Type B pancreatic cell (in vitro differentiated cells): ENCODE data around the gene RGS17. TPM values are rescaled to one million over a fixed set of nuclear protein-coding genes. Genes with fewer than 3 reads are reported as not detected.

ENCODE experiments used
- DNase-seq: peaks from one replicate; pipeline ENCODE4 v3.0.0; 2021; ENCODE audit warnings: mixed read lengths; ENCODE audit not compliant: unreplicated experiment; ENCODE audit errors: extremely low spot score
- H3K27ac Mint-ChIP-seq: 2 replicates; pipeline ENCODE4 v1.8.0; 2021; ENCODE audit warnings: mild to moderate bottlenecking, mixed read lengths
- H3K27me3 Mint-ChIP-seq: 2 replicates; pipeline ENCODE4 v1.8.0; 2021; ENCODE audit warnings: mixed read lengths
- H3K36me3 Mint-ChIP-seq: 2 replicates; pipeline ENCODE4 v1.8.0; 2021; ENCODE audit warnings: mixed read lengths
- H3K4me1 Mint-ChIP-seq: one replicate; pipeline ENCODE4 v1.8.0; 2021; ENCODE audit warnings: mixed read lengths; ENCODE audit not compliant: unreplicated experiment
- H3K4me3 Mint-ChIP-seq: 2 replicates; pipeline ENCODE4 v1.8.0; 2021; ENCODE audit warnings: mild to moderate bottlenecking, mixed read lengths
- H3K9me3 Mint-ChIP-seq: 2 replicates; pipeline ENCODE4 v1.8.0; 2021; ENCODE audit warnings: mixed read lengths
- total RNA-seq: library from RNA; stranded (reverse); gene quantifications from 2 replicates; pipeline ENCODE4 v1.2.1, GENCODE V29; 2021; ENCODE audit warnings: low replicate concordance
- TF ChIP-seq, protein P1 (sequence below): fragments of 200-600 bp; sonication (generic); conservative IDR thresholded peaks from 2 replicates; pipeline ENCODE4 v1.5.0; 2021; ENCODE audit warnings: antibody characterized with exemption, mild to moderate bottlenecking

Gene RGS17
- total RNA-seq, 1 donor from 2014 or later: 3.7 TPM

DNA sequence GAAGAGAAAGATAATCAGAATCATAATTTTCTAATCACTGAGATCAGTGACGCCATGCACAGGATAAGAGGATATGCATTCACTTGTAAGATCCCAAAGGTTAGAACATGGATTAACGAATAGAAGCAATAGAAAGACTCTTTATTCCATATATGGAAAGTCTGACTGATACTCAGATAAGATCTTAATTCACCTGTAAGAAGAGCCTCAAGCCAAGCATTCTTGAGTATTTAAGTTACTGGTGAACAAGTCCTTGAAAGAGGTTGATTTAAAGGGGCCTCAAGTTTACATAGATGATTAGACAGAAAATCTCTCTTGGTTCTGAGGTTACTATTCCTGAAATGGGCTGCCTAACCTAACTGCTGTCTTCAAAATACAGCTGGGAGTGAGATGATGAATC is 74.8 kb downstream of the RGS17 start:
- H3K36me3 Mint-ChIP-seq: no peaks in the 10 kb centered on the region

DNA sequence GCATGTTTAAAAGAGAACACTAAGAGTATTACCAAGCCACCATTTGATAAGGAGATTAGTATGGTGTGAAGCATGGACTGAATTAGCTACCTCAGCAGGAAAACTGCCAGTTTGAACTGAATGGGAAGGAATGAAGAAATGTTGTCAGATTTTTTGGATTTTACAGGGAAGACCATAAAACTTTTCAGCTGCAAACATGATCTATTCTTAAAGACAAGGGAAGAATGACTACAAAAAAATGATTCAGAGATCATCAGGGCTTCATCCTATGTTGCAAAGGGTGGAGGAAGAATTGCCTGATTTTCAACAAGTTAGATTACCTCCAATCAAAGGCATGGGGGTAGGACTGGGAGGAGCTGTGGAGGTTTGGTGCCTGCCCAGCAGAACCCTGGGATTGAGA is 79.3 kb downstream of the RGS17 start:
- H3K36me3 Mint-ChIP-seq: peaks cover 4% of the 10 kb centered on the region
- no peak overlapping the region for H3K4me3 Mint-ChIP-seq
- H3K27me3 Mint-ChIP-seq: no peaks in the 10 kb centered on the region
- TF ChIP-seq, protein P1, sequence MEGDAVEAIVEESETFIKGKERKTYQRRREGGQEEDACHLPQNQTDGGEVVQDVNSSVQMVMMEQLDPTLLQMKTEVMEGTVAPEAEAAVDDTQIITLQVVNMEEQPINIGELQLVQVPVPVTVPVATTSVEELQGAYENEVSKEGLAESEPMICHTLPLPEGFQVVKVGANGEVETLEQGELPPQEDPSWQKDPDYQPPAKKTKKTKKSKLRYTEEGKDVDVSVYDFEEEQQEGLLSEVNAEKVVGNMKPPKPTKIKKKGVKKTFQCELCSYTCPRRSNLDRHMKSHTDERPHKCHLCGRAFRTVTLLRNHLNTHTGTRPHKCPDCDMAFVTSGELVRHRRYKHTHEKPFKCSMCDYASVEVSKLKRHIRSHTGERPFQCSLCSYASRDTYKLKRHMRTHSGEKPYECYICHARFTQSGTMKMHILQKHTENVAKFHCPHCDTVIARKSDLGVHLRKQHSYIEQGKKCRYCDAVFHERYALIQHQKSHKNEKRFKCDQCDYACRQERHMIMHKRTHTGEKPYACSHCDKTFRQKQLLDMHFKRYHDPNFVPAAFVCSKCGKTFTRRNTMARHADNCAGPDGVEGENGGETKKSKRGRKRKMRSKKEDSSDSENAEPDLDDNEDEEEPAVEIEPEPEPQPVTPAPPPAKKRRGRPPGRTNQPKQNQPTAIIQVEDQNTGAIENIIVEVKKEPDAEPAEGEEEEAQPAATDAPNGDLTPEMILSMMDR: no peak
- no peak for DNase-seq
- no peak overlapping the region for H3K27ac Mint-ChIP-seq
- no peaks in the 10 kb centered on the region for H3K4me1 Mint-ChIP-seq
- H3K9me3 Mint-ChIP-seq: peaks cover 12% of the 10 kb centered on the region

More for the DNA sequence above, 74.8 kb downstream of the RGS17 start:
- no peak overlapping the region for H3K27ac Mint-ChIP-seq
- TF ChIP-seq, protein P1: no peak
- H3K27me3 Mint-ChIP-seq: no peaks in the 10 kb centered on the region
- DNase-seq: no peak
- H3K4me1 Mint-ChIP-seq: no peaks in the 10 kb centered on the region
- no peaks in the 10 kb centered on the region for H3K9me3 Mint-ChIP-seq
- H3K4me3 Mint-ChIP-seq: no peak overlapping the region

DNA sequence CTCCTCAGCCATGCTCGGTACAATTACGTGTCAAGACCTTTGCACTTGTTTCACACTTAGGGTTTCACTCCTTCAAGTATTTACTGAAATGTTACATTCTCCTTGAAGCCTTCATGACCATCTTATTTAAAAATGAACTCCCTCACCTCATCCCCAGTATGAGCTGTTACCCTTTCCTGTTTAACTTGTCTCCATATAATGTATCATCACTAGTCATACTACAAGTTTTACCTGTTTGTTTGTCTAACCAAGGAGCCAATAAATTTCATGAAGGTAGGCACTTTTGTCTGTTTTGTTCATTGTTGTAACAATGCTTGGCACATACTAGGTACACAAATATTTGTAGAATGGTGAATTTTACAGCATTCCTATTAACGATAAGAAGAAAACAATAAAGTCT is 82.5 kb downstream of the RGS17 start:
- H3K27me3 Mint-ChIP-seq: no peaks in the 10 kb centered on the region
- TF ChIP-seq, protein P1: no peak
- peaks cover 4% of the 10 kb centered on the region for H3K36me3 Mint-ChIP-seq
- peak overlapping the region; percentile 48 for H3K4me3 Mint-ChIP-seq
- peak overlapping the region; percentile 57 for H3K27ac Mint-ChIP-seq
- no peak for DNase-seq
- peaks cover 8% of the 10 kb centered on the region for H3K4me1 Mint-ChIP-seq
- H3K9me3 Mint-ChIP-seq: peaks cover 12% of the 10 kb centered on the region

DNA sequence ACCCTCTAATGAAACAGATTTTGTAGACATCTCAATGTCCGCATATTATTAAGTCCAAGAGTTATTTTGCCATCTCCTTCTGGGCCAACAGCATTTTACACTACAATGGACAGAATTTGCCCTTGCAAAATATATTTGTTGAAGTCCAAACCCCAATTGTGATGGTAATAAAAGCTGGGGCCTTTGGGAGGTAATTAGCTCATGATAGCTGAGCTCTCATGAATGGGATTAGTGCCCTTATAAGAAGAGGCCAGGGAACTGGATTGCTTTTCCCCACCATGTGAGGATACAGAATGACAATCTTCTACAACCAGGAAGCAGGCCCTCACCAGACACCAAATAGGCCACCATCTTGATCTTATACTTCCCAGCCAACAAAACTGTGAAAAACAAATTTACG is 83.7 kb downstream of the RGS17 start:
- no peak for DNase-seq
- H3K27ac Mint-ChIP-seq: no peak overlapping the region
- TF ChIP-seq, protein P1: no peak
- H3K9me3 Mint-ChIP-seq: peaks cover 12% of the 10 kb centered on the region
- peaks cover 4% of the 10 kb centered on the region for H3K36me3 Mint-ChIP-seq
- peaks cover 8% of the 10 kb centered on the region for H3K4me1 Mint-ChIP-seq
- H3K4me3 Mint-ChIP-seq: no peak overlapping the region
- no peaks in the 10 kb centered on the region for H3K27me3 Mint-ChIP-seq

DNA sequence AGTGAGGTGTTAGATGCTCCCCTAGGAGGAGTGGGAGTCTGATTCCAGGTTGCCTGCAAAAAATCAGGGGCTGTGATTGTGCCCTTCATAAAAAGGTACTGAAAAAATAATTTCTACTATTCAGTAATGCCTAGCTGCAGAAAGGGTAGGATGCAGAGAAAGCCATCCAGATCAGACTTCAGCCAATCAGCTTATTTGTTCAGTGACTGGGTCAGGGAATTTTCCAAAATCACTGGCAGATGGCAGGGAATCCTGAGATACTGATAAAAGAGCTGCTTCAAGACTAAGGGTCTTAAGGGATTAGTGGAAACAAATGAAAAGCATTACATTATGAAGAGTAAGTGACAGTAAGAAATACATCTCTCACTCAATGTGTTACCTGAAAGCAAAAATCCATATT is 85.8 kb downstream of the RGS17 start:
- H3K36me3 Mint-ChIP-seq: peaks cover 4% of the 10 kb centered on the region
- DNase-seq: no peak
- H3K27ac Mint-ChIP-seq: no peak overlapping the region
- peaks cover 8% of the 10 kb centered on the region for H3K4me1 Mint-ChIP-seq
- H3K4me3 Mint-ChIP-seq: no peak overlapping the region
- H3K9me3 Mint-ChIP-seq: peaks cover 12% of the 10 kb centered on the region
- H3K27me3 Mint-ChIP-seq: no peaks in the 10 kb centered on the region
- TF ChIP-seq, protein P1: no peak

DNA sequence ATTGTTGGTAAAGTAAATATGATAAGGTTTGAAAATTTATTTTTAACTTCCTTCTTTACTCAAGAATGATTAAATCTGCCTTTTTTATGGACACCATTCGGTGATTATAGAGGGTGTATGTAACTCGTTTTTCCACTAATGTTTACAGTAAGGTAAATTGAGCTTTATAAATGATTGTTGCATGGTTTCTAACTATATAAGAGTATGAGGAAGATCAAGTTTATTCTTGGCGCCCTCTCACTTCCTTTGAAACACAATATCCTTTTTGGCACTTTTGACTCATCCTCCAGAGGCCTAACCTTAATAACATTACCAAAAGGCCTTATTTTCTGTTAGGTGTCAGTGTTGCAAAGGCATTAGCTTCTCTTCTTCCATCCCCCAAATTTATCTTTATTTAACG is 86.8 kb downstream of the RGS17 start:
- Mint-ChIP-seq H3K27me3 (no peaks in the 10 kb centered on the region), H3K9me3 (peaks cover 12% of the 10 kb centered on the region), H3K4me1 (peaks cover 8% of the 10 kb centered on the region), H3K27ac (no peak overlapping the region), H3K36me3 (peaks cover 4% of the 10 kb centered on the region), H3K4me3 (no peak overlapping the region)
- TF ChIP-seq, protein P1: no peak
- no peak for DNase-seq
